Measurements from ENCODE around the gene GPA33.

GPA33 gene

DNA sequence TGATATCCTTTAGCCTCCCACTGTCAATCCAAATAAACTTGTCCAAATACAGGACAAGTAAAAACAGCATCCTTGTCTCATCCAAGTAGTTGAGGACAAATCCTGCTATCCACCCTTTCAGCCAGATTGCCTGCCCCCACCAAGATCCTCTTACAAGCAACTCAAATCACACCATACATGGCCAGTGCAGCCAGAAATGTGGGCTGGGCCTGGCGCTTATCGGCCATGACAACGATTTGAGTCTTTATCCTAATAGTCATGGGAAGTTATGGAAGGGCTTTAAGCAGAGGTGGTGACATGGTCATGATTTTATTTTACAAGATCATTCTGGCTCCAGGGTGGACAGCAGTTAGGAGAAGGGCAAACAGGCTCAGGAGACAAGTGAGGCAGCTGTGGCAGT lies 6.3 kb downstream of the GPA33 start:
- no peak for DNase-seq

DNA sequence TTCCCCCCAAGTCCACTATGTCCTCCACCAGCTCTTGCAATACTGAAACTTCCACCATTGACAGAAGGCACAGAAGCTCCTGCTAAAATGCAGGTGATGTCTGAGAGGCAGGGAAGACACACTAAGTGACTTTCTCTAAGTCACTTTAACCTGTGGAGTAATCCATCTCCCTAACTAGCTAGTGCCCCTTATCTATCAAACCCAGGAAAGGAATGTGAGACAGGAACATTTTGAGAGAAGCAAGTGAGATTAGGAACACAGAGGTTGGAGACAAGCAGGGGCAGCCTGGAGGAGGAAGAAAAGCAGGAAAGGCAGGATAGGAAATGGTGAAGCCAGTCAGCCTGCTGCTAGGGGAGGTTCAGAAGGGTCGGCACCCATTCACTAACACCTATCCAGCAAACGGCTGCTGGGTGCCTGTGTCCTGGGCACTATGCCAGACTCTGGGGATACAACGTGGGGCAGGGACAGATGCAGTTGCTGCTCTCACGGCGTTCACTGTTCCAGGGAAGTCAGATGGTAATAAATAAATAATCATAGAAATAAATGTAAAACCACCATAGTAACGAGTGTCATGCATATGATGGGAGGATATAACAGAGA lies 7.0 kb downstream of the GPA33 start:
- DNase-seq, result no peak

DNA sequence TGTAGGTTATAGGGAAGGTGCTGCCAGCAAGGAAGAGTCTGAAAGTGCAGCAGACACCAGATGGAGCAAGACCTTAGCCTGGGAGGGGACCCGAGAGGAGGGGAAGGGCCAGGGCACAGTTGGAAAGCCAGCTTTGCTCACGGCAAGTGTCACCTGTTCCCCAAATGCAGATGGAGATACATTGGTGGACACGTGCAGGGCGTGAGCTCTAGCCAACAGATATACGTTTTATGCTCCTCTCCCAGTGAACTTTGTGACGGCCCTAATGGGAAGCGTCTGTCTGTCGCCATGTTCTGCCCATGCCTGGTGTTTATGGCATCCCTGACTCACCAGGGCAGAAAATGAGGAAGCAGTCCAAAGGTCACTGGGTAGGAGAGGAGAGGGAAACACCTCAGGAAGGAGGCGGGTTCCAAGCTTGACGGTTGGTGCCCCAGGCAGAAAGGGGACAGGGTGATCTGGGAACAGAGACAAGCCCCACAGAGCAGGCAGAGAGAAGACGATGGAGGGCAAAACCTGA lies 7.6 kb downstream of the GPA33 start:
- DNase-seq, result no peak

DNA sequence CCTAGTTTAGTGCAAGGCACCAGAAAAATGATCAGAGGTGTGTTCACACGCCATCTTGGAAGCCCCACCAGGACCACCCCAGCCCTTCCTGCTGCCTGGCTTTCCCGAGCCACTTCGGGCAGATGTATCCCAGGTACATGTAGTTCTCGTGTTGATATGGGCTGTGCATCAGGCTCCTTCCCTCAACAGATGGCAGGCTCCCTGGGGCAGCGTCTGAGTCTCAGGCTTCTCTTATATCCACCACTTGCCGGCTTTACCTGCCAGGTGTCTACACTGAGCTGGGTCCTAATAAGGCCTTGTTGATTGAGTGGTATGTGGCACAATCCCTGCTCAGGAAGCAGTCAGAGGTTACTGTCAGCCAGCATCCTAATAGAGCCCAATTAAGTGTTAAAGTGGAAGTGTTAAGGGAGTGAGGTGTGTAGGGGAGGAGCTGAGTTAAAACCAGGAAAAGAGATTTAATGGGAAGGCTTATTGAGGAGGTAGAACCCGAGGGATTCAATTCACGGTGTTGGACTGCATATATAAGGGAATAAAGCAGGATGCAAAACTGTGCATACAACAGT lies 8.5 kb downstream of the GPA33 start:
- DNase-seq, result no peak

DNA sequence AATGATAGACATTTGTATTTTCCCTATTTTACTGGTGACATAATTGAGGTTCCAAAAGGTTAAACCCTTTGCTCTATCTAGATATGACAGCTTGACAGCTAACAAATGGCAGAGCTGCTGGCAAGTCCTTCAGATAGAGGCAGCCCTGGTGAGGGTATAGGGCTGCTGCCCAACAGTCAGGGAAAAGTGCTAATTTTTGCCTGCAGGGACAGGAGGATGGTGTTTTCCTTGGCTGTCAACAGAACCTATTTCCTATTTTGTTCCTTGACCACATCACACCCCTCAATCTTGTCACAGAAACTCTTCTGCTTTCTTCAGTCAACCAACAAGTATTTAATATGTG lies 12.3 kb downstream of the GPA33 start:
- no peak for DNase-seq

DNA sequence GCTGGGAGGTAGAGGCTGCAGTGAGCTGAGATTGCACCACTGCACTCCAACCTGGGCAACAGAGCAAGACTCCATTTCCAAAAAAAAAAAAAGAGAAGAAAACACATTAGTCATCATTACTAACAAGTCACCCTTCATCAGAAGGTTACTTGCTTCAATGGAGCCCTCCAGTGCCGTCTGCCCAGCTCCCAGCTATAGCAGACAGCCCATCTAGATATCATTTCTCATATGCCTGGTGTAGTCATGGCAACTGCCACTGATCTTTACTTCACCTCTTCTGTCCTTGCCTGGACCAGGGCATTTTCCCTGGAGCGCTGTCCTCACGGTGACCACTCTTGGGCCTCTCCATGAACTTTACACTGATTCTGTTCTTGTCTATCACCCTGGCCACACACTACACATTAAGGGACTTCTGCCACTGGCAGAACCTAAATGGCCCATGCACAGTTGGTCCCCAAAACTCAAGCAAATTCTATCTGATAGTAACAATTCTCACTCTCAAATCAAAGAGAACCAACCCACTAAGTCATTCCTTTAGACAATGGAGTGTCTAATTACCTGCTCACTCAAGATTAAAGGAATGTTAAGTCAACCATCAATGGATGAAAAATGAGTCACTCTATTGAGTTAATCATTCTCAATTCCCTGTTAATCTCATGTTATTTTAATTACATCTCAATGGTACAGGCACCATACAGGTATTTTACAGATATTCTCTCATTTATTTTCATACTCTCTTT lies 12.9 kb downstream of the GPA33 start:
- no peak for DNase-seq

DNA sequence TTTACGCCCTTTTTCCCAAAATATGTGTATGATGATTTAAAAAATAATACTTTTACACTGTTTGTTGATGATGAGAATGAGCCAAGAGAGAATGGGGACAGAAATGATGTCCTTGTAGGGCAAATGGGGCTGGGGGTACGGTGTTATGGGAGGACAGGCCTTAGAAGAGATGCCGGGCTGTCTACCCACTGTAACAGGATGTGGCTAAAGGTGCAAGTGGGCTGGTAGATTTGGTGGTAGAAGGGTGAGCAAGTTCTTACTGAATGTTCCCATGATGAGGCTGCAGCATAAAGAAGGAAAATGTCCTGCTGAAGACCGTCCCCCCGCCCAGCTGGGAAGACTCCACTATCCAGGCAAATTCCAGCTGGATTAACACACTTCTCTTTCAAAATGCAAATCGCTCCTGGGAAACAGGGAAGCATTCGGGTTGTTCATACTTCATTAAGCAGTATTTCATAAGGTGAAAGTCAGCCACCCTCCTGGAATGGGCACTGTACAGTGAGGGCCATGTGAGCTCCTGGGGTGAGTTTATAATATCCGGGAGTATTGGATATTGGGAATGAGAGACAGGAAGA lies 14.0 kb downstream of the GPA33 start:
- no peak for DNase-seq

DNA sequence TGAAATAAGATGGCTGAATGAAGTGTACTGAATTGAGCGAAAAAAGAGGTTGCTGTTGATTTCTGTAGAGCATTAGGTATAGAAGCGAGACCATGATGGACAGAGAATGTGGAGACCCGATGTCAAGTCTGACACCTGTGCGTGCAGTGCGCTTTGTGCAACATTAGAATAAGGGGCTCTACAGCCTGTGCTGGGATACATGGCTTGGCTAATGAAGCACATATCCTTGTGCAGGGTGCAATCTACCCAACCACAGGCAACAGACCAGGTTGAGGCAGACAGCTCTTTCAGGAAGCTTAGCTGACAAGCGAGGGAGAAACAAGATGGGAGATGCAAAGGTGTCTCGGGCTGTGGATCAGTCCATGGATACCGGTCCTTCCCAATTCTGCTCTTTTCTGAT lies 18.9 kb downstream of the GPA33 start:
- DNase-seq, result no peak

DNA sequence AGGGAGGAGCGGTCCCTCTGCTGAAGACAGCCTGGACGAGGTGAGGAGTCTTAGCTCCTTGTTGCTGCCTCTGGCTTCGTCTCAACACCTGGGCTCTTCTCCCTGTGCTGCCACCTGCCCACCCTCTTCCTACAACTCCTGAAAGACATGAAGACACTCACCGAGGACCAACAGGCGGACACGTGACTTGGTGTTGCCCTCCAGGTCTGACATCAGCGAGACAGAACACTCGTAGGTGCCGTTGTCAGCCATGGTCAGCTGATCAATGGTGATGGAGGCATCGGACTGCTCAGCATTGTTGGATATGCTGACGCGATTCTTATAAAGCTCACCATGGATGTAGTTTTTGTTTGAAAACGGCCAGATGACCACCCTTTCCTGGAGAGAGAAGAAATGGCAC lies 21.4 kb downstream of the GPA33 start:
- DNase-seq, result no peak

DNA sequence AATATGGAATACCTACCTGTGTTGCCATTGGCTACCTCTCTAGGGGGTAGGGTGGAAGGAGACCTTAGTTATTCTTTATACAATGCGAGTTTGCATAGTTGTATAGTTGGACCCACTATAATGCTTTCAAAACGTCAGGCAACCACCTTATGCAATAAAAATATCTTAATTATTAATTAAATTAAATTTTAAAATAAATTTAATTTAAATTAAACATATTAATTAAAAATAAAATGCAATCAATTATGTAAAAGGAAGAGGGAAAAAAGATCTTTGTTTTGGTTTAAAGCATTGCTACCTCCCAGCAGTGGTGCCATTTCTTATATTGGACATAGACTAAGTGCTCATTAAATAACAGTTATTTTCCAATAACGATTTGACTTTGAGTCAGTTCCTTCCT lies 22.3 kb downstream of the GPA33 start:
- no peak for DNase-seq

DNA sequence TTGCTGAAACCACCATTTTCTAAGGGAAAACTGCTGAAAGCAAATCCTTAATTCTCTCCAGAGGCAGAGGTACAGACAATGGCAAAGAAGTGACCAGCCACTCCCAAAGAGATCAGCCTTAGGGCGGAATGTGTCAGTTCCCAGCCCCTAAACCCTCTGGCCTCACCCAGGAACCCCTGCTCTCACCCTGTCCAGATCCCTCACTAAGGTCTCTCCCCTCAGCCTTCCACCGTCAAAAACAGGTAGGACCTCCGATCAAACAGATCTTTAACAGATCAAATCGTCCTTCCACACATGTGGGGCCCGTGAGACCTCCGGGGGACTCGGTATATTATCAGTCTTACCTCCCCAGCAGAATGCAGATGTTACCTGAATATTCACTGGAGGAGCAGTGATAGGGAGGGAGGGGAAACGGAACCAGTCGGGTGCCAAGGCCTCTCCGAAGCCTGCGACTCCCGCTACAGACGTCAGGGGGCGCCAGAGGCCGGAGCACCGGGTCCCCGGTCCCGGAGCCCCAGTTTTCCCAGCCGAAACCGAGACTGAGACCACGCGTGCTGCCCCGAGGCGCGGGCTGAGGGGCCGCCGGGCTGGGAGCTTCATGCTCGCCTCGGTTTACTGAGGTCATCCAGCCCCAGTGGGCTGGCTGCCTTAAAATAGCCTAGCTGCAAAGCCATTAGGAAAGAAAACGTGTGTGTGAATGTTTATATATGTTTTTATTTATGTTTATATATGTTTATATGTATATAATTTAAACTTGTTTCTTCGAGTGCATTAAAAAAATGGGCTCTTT lies 23.6 kb downstream of the GPA33 start:
- DNase-seq, result peak; percentile 81

DNA sequence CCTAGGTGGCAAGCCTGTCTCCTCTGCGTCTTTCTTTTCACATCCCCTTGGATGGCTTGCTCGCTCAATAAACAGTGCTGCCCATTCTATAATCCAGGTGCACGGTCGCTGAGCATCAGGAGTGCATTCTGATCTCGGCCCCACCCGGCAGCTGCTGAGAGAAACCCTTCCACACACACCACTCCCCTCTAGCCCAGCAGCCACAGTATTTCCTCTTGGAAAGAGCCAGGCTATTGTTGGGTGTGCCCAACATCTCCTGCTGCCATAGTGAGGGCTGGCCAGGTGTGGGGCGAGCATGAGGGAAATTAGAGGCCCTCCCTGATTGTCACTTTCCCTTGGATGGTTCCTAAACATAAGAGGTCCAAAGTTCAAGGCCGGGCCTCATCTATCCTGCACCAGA lies 24.7 kb downstream of the GPA33 start:
- no peak for DNase-seq

DNA sequence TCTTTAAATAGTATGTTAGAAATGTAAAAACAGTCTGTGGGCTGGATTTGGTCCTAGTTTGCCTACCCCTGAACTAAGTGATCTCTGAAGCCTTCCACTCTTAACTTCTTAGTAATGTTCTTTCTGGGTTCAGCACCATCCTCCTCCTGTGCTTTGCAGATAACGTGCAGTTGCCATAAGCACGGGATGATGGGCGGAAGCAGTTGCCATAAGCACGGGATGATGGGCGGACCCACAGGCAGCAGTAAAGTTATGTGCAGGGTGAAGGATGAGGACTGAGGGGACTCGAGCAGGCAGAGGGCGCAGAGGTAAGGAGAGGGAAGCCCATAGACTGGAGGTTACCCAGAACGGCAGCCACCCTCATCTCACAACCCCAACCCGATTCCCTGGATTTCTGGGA lies 25.6 kb downstream of the GPA33 start:
- no peak for DNase-seq

DNA sequence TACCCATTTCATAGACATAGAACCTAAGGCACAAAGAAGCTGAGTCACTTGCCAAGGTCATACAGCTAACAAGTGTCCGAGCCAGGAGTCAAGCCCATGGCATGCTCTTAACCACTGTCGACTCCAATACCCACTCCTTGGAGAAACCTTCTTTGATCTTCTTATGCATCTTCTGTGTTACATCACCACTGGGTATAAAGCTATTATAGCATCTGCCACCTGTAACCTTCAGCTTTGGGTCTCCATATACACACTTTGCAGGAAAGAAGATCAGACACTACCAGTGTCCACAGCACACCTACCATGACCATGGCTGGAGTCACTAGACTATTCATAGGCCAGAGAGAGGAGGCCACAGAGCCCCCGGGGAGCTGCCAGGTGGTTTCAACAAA lies 29.1 kb downstream of the GPA33 start:
- DNase-seq, result no peak

DNA sequence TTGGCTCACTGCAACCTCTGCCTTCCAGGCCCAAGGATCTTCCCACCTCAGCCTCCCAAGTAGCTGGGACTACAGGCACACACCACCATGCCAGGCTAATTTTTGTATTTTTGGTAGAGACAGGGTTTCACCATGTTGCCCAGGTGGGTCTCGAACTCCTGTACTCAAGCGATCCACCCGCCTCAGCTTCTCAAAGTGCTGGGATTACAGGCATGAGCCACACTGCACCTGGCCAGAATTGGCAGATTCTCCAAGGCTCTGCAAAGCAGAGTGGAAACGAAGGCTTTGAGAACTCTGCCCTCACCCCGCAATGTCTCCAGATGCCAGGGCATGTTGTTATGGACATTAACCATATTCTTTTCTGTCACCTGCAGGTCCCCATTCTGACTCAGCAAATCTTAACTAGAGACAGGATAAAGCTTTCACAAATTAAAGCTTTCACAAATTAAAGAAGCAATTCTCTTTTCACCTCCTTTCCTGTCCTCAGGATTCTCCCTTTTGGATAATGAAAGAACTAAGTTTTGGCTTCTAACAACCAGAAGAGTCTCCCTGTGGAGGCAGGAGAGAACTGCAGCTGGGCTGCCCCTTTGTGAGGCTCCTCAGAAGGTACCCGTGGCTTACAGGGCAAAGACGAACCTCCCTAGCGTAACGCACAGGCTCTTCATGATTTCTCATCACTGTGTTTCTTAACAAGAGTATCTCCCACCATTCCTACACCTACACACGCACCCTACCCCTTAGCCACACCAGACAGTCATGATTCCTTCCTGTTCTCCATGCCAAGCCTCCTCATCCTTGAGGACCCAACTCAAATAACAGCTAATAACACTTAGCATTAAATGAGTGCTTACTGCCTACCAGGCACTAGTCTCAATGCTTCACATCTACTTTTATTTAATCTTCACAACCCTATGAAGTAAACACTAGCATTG lies 29.8 kb downstream of the GPA33 start:
- DNase-seq, result no peak

DNA sequence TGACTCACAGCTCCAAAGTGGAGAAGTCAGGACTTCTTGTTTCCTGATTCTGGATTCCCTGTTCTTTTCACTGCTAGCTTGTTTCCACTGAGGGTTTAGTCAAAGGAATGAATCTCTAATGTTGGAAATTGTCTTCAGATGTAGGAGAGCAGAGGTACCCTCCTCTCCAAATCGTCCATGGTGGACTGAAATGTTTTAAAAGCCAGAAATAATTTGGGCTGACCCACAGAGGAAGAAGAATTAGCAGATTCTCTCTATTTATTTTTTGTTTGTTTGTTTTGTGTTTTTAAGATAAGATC lies 30.4 kb downstream of the GPA33 start:
- no peak for DNase-seq

DNA sequence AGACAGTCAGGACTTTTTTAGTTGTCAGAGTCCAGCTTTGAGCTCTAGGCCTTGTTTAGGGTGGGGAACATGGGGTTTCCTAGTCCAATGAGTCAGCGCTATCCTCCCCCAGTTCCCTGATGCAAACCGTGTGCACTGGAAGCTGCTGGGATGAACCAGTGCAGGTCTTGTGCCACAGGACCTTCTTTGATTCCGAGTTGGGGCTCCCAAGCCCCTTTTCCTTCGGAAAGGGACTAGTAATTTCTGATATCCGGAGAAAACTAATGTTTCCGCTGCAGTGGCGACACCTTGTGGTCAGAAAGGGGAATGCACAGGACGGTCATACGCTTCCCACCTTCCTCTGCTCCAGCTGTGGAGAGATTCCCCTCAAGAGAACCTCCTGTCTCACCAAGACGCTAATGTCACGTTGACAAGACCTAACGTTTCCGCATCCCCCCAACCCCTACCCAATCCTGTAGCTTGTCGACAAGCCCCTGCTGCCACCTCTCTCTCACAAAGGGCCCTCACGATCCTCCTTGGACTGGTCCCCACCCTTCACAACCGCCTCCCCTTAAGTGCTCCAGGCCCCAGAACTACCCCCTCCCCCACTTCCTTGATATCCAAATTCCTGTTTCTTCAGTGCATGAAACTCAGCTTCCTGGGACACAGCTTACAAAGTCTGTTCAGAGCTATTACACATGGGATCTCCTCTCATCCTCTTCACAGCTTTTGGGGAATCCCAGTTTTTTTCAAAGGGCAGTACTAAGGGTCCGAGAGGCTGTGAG lies 30.9 kb downstream of the GPA33 start:
- peak; percentile 78 for DNase-seq

DNA sequence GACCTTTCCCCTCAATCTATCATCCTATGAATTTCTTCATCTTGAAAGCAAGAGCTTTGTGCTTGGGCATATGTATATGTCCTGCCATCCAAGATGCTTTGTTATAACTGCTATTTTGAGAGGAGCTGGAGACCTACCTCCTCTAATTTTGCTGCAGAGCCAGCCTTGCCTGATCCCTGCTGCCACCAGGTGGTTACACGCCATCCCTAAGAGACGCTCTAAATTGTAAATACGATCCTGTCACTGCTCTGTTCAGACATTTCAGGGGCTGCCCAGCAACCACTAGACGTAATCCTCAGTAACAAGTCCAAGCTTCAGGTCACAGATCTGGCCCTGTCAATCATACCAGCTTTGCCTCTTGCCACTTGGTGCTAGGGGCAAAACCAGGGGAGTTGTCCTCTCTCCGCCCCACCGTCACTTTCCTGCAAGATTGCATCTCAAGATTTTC lies 32.9 kb downstream of the GPA33 start:
- DNase-seq, result peak; percentile 62

DNA sequence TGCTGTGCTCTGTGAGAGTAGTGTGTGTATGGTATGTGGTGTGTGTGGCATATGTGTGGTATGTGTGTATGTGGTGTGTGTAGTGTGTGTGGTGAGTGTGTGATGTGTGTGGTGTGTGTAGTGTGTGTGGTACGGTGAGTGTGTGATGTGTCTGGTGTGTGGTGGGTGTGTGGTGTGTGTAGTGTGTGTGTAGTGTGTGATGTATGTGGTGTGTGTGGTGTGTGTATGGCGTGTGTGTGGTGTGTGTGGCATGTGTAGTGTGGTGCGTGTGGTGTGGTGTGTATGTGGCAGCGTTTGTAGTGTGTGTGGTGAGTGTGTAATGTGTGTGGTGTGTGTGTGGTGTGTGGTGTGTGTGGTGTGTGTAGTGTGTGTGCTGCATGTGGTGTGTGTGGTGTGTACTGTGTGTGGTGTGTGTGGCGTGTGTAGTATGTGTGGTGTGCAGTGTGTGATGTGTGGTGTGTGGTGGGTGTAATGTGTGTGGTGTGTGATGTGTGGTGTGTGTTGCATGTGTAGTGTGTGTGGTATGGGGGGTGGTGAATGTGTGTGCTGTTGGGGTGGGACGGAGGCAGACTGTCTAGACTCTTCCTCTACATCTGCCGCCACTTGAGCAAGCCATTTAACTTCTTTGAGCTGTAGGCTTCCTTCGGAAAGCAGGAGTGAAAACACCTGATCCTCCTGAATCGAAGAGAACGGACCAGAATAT lies 33.5 kb downstream of the GPA33 start:
- no peak for DNase-seq

DNA sequence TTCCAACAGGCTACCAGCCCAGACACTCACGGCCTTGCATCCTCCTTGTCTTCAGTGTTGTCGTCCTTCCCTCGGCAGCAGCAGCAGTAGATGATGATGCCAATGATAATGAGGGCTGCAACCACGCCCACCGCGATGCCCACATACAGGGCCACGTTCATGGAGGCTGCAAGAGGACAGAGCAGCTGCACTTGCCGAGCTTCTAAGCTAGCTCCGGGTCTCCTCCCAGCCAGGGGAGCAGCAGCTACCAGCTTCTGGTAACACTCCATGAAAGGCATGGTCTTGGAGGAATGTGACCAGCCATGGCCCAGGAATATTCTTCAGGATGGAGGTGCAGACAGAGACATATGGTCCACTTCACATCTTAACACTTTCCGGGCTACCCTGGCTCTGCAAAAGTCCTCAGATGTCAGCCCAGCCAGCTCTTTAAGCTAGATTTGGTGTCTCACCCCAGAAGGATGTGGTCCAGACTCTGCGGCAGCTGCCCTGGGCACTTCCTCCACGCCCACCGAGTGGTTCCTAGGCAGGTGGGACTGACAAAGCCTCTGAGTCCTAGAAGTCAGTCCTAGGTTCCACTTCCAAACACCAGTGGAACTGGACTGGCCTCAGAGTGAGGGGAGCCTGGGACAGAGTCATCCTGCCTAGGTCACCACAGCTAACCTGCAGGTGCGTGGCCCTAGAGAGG lies 35.1 kb downstream of the GPA33 start:
- DNase-seq, result no peak

Data from right hindlimb (tissue), 1 donor.